Hypothalamus (tissue), 51 donors: ENCODE data around the gene MAB21L3.

ENCODE experiments used
- DNase-seq, 51 donors: peaks; one replicate each; lab custom pipeline; 2025; lab: John Stamatoyannopoulos, UW

The MAB21L3 gene

GRCh38 chr1:116107371-116107770 lies 3.8 kb upstream of the MAB21L3 start:
- DNase-seq = no peak

- DNase-seq = no peak
Measured at GRCh38 chr1:116111524-116112021, 374 bp downstream of the MAB21L3 start.

- DNase-seq = no peak
Measured at GRCh38 chr1:116112388-116113140, 1.4 kb downstream of the MAB21L3 start.

GRCh38 chr1:116113615-116114014 lies 2.4 kb downstream of the MAB21L3 start:
- DNase-seq = no peak

GRCh38 chr1:116115476-116116439 lies 4.6 kb downstream of the MAB21L3 start:
- DNase-seq = no peak

- no peak for DNase-seq
Measured at GRCh38 chr1:116118471-116118870, 7.3 kb downstream of the MAB21L3 start.

GRCh38 chr1:116119876-116120275 lies 8.7 kb downstream of the MAB21L3 start:
- DNase-seq = no peak

GRCh38 chr1:116122955-116123757 lies 12.0 kb downstream of the MAB21L3 start:
- no peak for DNase-seq

- no peak for DNase-seq
Measured at GRCh38 chr1:116123837-116124533, 12.8 kb downstream of the MAB21L3 start.

GRCh38 chr1:116125758-116126157 lies 14.6 kb downstream of the MAB21L3 start:
- no peak for DNase-seq

- no peak for DNase-seq
Measured at GRCh38 chr1:116126281-116126680, 15.1 kb downstream of the MAB21L3 start.

GRCh38 chr1:116127123-116127847 lies 16.1 kb downstream of the MAB21L3 start:
- DNase-seq = no peak

- no peak for DNase-seq
Measured at GRCh38 chr1:116127848-116128540, 16.8 kb downstream of the MAB21L3 start.

GRCh38 chr1:116128664-116129063 lies 17.5 kb downstream of the MAB21L3 start:
- DNase-seq = no peak

- DNase-seq = no peak
Measured at GRCh38 chr1:116129537-116129936, 18.3 kb downstream of the MAB21L3 start.

- DNase-seq = no peak
Measured at GRCh38 chr1:116130356-116130755, 19.2 kb downstream of the MAB21L3 start.

- no peak for DNase-seq
Measured at GRCh38 chr1:116131170-116131569, 20.0 kb downstream of the MAB21L3 start.

GRCh38 chr1:116131866-116132605 lies 20.8 kb downstream of the MAB21L3 start:
- DNase-seq = no peak
